ENCODE results near the gene KMT5B.

DNA sequence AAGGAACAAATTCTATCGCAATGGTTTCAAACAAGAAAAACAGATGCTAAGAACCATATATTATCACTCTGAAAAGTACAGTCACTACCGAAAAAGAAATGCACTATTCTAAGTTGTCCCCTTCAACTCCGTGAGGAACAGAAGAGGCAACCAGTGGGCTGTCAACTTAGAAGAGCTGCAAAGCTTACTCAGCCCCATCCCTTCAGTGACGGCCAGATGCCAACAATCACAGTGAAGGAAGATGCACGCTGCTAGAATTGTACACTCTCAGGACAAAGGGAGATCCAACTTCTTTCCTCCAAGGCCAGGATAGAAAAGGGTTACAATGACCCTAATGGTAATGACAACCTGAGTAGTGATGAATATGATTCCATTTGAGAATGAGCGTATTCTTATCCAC, 53.4 kb downstream of the KMT5B start:
- TF ChIP-seq POLR2A (IDR thresholded peaks at IDR 0.05): no peak
- TF ChIP-seq CTCF (IDR thresholded peaks at IDR 0.05): no peak
